PC-3 (cell line): ENCODE results near the gene DNAJC22.

ENCODE experiments used
- EZH2 ChIP-seq: fragments of 300-600 bp; sonication (generic); IDR thresholded peaks from one replicate; pipeline ENCODE4 v1.6.1; 2017; ENCODE audit warnings: antibody characterized with exemption, mild to moderate bottlenecking, low read length; ENCODE audit not compliant: unreplicated experiment
- EZH2phosphoT487 ChIP-seq: fragments of 300-600 bp; sonication (generic); IDR thresholded peaks from 2 replicates; pipeline ENCODE4 v1.6.1; 2018; ENCODE audit warnings: mild to moderate bottlenecking, antibody characterized with exemption, low read length, borderline replicate concordance
- TF ChIP-seq, protein P1 (sequence below): fragments of 300-600 bp; sonication (generic); conservative IDR thresholded peaks from 2 replicates; pipeline ENCODE4 v1.5.1; 2017; ENCODE audit warnings: antibody characterized with exemption, low read depth, mild to moderate bottlenecking, low read length

- TF ChIP-seq, protein P1, sequence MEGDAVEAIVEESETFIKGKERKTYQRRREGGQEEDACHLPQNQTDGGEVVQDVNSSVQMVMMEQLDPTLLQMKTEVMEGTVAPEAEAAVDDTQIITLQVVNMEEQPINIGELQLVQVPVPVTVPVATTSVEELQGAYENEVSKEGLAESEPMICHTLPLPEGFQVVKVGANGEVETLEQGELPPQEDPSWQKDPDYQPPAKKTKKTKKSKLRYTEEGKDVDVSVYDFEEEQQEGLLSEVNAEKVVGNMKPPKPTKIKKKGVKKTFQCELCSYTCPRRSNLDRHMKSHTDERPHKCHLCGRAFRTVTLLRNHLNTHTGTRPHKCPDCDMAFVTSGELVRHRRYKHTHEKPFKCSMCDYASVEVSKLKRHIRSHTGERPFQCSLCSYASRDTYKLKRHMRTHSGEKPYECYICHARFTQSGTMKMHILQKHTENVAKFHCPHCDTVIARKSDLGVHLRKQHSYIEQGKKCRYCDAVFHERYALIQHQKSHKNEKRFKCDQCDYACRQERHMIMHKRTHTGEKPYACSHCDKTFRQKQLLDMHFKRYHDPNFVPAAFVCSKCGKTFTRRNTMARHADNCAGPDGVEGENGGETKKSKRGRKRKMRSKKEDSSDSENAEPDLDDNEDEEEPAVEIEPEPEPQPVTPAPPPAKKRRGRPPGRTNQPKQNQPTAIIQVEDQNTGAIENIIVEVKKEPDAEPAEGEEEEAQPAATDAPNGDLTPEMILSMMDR = no peak
- TF ChIP-seq EZH2 = no peak
- no peak for TF ChIP-seq EZH2phosphoT487
Observed at GRCh38 chr12:49340971-49341776, 5.5 kb upstream of the DNAJC22 start.
